Ishikawa (cell line): ENCODE results near the gene DIP2B.

Experiments used
- CEBPB ChIP-seq: IDR thresholded peaks from 2 replicates; pipeline ENCODE4 v1.6.1; 2012
- EP300 ChIP-seq: IDR thresholded peaks from 2 replicates; pipeline ENCODE4 v1.6.1; 2012; ENCODE audit warnings: borderline replicate concordance
- RAD21 ChIP-seq: IDR thresholded peaks from 2 replicates; pipeline ENCODE4 v1.6.1; 2012; ENCODE audit warnings: low read depth
- YY1 ChIP-seq: IDR thresholded peaks from 2 replicates; pipeline ENCODE4 v1.6.1; 2012; ENCODE audit warnings: low read depth
- TF ChIP-seq, protein P1 (sequence below): IDR thresholded peaks from 2 replicates; pipeline ENCODE4 v1.6.1; 2012; ENCODE audit warnings: low read depth, mild to moderate bottlenecking
- TF ChIP-seq, protein P2 (sequence below): IDR thresholded peaks from 2 replicates; pipeline ENCODE4 v1.6.1; 2012

DNA sequence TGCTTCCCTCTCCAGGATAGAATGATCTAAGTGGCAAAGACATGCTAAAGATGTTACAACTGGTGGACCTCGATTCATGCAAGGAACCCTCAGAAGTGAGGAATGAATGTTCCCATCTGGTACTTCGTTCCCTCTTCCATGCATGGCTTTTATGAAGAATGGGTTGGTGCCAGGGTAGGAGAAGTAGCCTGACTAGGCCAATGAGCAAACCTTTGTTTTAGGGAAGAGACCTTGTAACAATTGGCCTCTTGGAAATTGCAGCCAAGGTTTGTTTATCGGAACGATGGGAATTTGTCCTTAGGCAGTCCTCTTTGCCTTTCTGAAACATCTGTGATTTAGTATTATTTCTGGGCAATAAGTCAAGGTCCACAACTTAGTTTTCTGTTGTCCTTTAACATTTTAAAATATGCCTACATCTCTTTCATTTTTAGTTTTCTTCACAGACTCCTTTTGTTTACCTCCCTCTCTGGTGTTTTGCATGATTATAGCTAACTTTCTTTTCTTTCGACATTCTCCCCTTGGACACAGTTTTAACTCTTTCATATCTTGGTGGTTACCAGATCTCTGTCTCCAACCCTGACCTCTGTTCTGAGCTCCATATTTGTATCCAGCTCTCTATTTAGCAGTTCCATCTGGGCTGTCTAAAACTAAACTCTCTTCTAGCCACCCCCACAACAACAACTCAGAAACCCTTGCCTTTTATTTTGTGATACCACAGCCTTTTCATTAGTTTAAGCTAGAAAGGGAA is 70.0 kb downstream of the DIP2B start:
- no peak for TF ChIP-seq YY1
- no peak for TF ChIP-seq RAD21
- no peak for TF ChIP-seq EP300
- TF ChIP-seq, protein P1, sequence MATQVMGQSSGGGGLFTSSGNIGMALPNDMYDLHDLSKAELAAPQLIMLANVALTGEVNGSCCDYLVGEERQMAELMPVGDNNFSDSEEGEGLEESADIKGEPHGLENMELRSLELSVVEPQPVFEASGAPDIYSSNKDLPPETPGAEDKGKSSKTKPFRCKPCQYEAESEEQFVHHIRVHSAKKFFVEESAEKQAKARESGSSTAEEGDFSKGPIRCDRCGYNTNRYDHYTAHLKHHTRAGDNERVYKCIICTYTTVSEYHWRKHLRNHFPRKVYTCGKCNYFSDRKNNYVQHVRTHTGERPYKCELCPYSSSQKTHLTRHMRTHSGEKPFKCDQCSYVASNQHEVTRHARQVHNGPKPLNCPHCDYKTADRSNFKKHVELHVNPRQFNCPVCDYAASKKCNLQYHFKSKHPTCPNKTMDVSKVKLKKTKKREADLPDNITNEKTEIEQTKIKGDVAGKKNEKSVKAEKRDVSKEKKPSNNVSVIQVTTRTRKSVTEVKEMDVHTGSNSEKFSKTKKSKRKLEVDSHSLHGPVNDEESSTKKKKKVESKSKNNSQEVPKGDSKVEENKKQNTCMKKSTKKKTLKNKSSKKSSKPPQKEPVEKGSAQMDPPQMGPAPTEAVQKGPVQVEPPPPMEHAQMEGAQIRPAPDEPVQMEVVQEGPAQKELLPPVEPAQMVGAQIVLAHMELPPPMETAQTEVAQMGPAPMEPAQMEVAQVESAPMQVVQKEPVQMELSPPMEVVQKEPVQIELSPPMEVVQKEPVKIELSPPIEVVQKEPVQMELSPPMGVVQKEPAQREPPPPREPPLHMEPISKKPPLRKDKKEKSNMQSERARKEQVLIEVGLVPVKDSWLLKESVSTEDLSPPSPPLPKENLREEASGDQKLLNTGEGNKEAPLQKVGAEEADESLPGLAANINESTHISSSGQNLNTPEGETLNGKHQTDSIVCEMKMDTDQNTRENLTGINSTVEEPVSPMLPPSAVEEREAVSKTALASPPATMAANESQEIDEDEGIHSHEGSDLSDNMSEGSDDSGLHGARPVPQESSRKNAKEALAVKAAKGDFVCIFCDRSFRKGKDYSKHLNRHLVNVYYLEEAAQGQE, result no peak
- TF ChIP-seq, protein P2, sequence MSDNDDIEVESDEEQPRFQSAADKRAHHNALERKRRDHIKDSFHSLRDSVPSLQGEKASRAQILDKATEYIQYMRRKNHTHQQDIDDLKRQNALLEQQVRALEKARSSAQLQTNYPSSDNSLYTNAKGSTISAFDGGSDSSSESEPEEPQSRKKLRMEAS, result no peak
- TF ChIP-seq CEBPB, result no peak
